IMR-90 (cell line): Measurements from ENCODE around the gene ABCA2. TPM values are rescaled to one million over a fixed set of nuclear protein-coding genes. Genes with fewer than 3 reads are reported as not detected.

Experiments
- ATAC-seq: fragments of 200-7000 bp; cut with Tn5 transposase; 2 replicates; pipeline ENCODE4 v1.9.1; 2020; ENCODE audit warnings: low read depth, mild to moderate bottlenecking, moderate library complexity
- BruUV-seq: library from RNA; stranded (reverse); fragments of 400-500 nt; replicated peaks from 2 replicates; lab custom pipeline; 2021; lab: Mats Ljungman, UMichigan
- CTCF ChIA-PET: fragments of 300-600 bp; formaldehyde crosslinking; extraction: SDS; loops from one replicate; lab custom pipeline; 2021; ENCODE audit warnings: antibody characterized with exemption; lab: Yijun Ruan, JAX
- POLR2A ChIA-PET: fragments of 300-600 bp; sonication (Branson Sonifier 250); formaldehyde crosslinking; loops from one replicate; lab custom pipeline; 2022; ENCODE audit warnings: antibody characterized with exemption; ENCODE audit not compliant: unreplicated experiment; lab: Charles Lee
- DNase-seq: peaks from one replicate; pipeline ENCODE4 v3.0.0; 2013
- H2AFZ ChIP-seq: replicated peaks from 2 replicates; pipeline ENCODE3; 2013; ENCODE audit warnings: low read length, mild to moderate bottlenecking; ENCODE audit not compliant: poor library complexity
- H2AK5ac ChIP-seq: 2 replicates; pipeline ENCODE4 v1.6.1; 2013; ENCODE audit warnings: low read depth, low read length, inconsistent platforms
- H2AK9ac ChIP-seq: replicated peaks from 2 replicates; pipeline ENCODE3; 2013; ENCODE audit warnings: mild to moderate bottlenecking, low read depth, low read length, moderate library complexity; ENCODE audit not compliant: poor library complexity
- H2BK120ac ChIP-seq: 2 replicates; pipeline ENCODE4 v1.6.1; 2013; ENCODE audit warnings: low read depth, low read length, inconsistent platforms
- H2BK15ac ChIP-seq: 3 replicates; pipeline ENCODE4 v1.6.1; 2013; ENCODE audit warnings: low read depth, low read length, inconsistent platforms
- H2BK20ac ChIP-seq: 2 replicates; pipeline ENCODE4 v1.6.1; 2013; ENCODE audit warnings: low read depth, mild to moderate bottlenecking, inconsistent platforms, low read length, moderate library complexity
- H2BK5ac ChIP-seq: 2 replicates; pipeline ENCODE4 v1.6.1; 2013; ENCODE audit warnings: mild to moderate bottlenecking, low read depth, low read length, inconsistent platforms; ENCODE audit not compliant: poor library complexity, severe bottlenecking
- H3K14ac ChIP-seq: replicated peaks from 2 replicates; pipeline ENCODE4 v1.6.1; 2013; ENCODE audit warnings: low read depth, low read length, inconsistent platforms
- H3K18ac ChIP-seq: 2 replicates; pipeline ENCODE4 v1.6.1; 2013; ENCODE audit warnings: low read depth, low read length, control low read depth
- H3K23ac ChIP-seq: 2 replicates; pipeline ENCODE4 v1.6.1; 2013; ENCODE audit warnings: low read depth, low read length, inconsistent platforms
- H3K27ac ChIP-seq: 2 replicates; pipeline ENCODE4 v1.5.1; 2013; ENCODE audit warnings: mild to moderate bottlenecking, control low read depth, low read length; ENCODE audit not compliant: insufficient read depth
- H3K27me3 ChIP-seq: 2 replicates; pipeline ENCODE4 v1.6.1; 2013; ENCODE audit warnings: low read length; ENCODE audit not compliant: control insufficient read depth, insufficient read depth
- H3K36me3 ChIP-seq: 2 replicates; pipeline ENCODE4 v1.6.1; 2013; ENCODE audit warnings: low read length, mixed read lengths; ENCODE audit not compliant: control insufficient read depth, insufficient read depth
- H3K4ac ChIP-seq: 2 replicates; pipeline ENCODE4 v1.6.1; 2013; ENCODE audit warnings: low read depth, low read length, inconsistent platforms
- H3K4me1 ChIP-seq: 2 replicates; pipeline ENCODE4 v1.6.1; 2013; ENCODE audit warnings: low read length, mixed read lengths; ENCODE audit not compliant: control insufficient read depth, insufficient read depth
- H3K4me2 ChIP-seq: 2 replicates; pipeline ENCODE4 v1.6.1; 2013; ENCODE audit warnings: low read depth, mild to moderate bottlenecking, control low read depth, low read length, moderate library complexity
- H3K4me3 ChIP-seq: 2 replicates; pipeline ENCODE4 v1.5.1; 2013; ENCODE audit warnings: low read depth, mild to moderate bottlenecking, control low read depth, low read length, moderate library complexity; ENCODE audit not compliant: insufficient read depth
- H3K56ac ChIP-seq: 2 replicates; pipeline ENCODE4 v1.6.1; 2013; ENCODE audit warnings: low read length, inconsistent platforms; ENCODE audit not compliant: insufficient read depth; ENCODE audit errors: extremely low read depth
- H3K79me1 ChIP-seq, 2 experiments: 2 replicates each; pipeline ENCODE4 v1.6.1; 2013; ENCODE audit warnings: low read length in 2 of 2, inconsistent platforms in 1 of 2, low read depth in 1 of 2
- H3K9ac ChIP-seq: 2 replicates; pipeline ENCODE4 v1.6.1; 2013; ENCODE audit warnings: low read depth, low read length, control low read depth
- H3K9me1 ChIP-seq: 2 replicates; pipeline ENCODE4 v1.6.1; 2013; ENCODE audit warnings: low read length, inconsistent platforms; ENCODE audit not compliant: insufficient read depth
- H3K9me3 ChIP-seq: 2 replicates; pipeline ENCODE4 v1.6.1; 2013; ENCODE audit warnings: low read length; ENCODE audit not compliant: control insufficient read depth, insufficient read depth
- H4K20me1 ChIP-seq: 2 replicates; pipeline ENCODE4 v1.6.1; 2013; ENCODE audit warnings: low read length, inconsistent platforms; ENCODE audit not compliant: insufficient read depth
- H4K5ac ChIP-seq: 2 replicates; pipeline ENCODE4 v1.6.1; 2013; ENCODE audit warnings: mild to moderate bottlenecking, low read depth, low read length, control low read depth
- H4K8ac ChIP-seq, 2 experiments: 2 replicates each; pipeline ENCODE4 v1.6.1; 2013; ENCODE audit warnings: low read depth in 2 of 2, low read length in 2 of 2, control low read depth in 1 of 2, inconsistent platforms in 1 of 2
- H4K91ac ChIP-seq: 2 replicates; pipeline ENCODE4 v1.6.1; 2013; ENCODE audit warnings: low read depth, low read length, inconsistent platforms; ENCODE audit not compliant: insufficient read depth
- ELK1 ChIP-seq: fragments of 150-350 bp; IDR thresholded peaks from 2 replicates; pipeline ENCODE4 v1.6.1; 2016; ENCODE audit warnings: low read depth, mild to moderate bottlenecking, low read length, moderate library complexity, borderline replicate concordance
- WGBS, 2 experiments: methylation state at CpG; one replicate each; pipeline versions ENCODE4 v1.1.5 to v1.1.7; 2013; ENCODE audit warnings: missing lambda C conversion rate in 2 of 2; ENCODE audit not compliant: insufficient read length in 1 of 2; ENCODE audit errors: extremely low coverage in 2 of 2; 5-methylcytosine and 5-hydroxymethylcytosine counted together
- dilution Hi-C: fragments of 300-500 bp; cut with HindIII; formaldehyde crosslinking; loops from one replicate; pipeline ENCODE4 v1.14.3; 2018; ENCODE audit warnings: low sequenced_read_pairs; ENCODE audit not compliant: unreplicated experiment
- in situ Hi-C: fragments of 300-500 bp; cut with MboI; formaldehyde crosslinking; loops from 3 replicates; pipeline ENCODE4 v1.14.3; 2019; ENCODE audit warnings: low sequenced_read_pairs, inconsistent platforms, mixed read lengths
- intact Hi-C: fragments of 100-400 bp; cut with micrococcal nuclease; formaldehyde crosslinking; loops from 2 replicates; pipeline ENCODE4 v1.10.0; 2022
- polyA plus RNA-seq, 3 experiments: library from polyadenylated mRNA; depleted of rRNA; stranded (reverse); fragments of >200 nt; gene quantifications; 2 replicates each; pipeline ENCODE4 v1.2.3, GENCODE V29; 2012; ENCODE audit warnings: low replicate concordance in 1 of 3
- total RNA-seq: library from RNA; depleted of rRNA; stranded (reverse); fragments of >200 nt; gene quantifications from 2 replicates; pipeline ENCODE4 v1.2.3, GENCODE V29; 2012

The ABCA2 gene
- total and polyA plus RNA-seq, 2 of the 4 experiments (the other 2 are of a cell fraction): 3.8 to 46.0 TPM

GRCh38 chr9:137042751-137043727, 15.0 kb upstream of the ABCA2 start:
- Histone ChIP-seq H4K20me1 (peaks cover 30% of the 10 kb centered on the region), H3K56ac (no peak overlapping the region), H3K36me3 (peaks cover 15% of the 10 kb centered on the region; the same call in 1 of the 2 replicates), H2BK20ac (no peak overlapping the region), H3K9me1 (no peaks in the 10 kb centered on the region), H3K4me2 (no peak overlapping the region), H3K9me3 (no peaks in the 10 kb centered on the region), H3K18ac (no peak overlapping the region), H3K23ac (no peak overlapping the region), H3K14ac (no peak overlapping the region), H2AK5ac (no peak overlapping the region), H2AFZ (no peak overlapping the region), H4K8ac (no peak overlapping the region), H2BK5ac (no peak overlapping the region), H2AK9ac (no peak overlapping the region), H3K27ac (no peak overlapping the region), H3K9ac (no peak overlapping the region), H2BK15ac (no peak overlapping the region), H3K4me3 (no peak overlapping the region), H3K79me1 (peaks cover 5 to 16% of the 10 kb centered on the region in 2 experiments; a peak in 3 of 4 replicates), H4K91ac (no peak overlapping the region), H3K4ac (no peak overlapping the region), H3K4me1 (peaks cover 11% of the 10 kb centered on the region), H2BK120ac (no peak overlapping the region), H4K5ac (no peak overlapping the region), H3K27me3 (peaks cover 9% of the 10 kb centered on the region; the same call in 1 of the 2 replicates)
- in situ Hi-C loops (no loop called here), intact Hi-C loops (no loop called here), dilution Hi-C loops (no loop called here)
- TF ChIP-seq ELK1: no peak
- ChIA-PET POLR2A (no interaction called here), CTCF (interaction anchor here (0.6 to 0.7 kb wide), 2 partner anchors 152 to 233 kb away, joined by 4 to 5 read pairs; no protein-coding TSS in a partner anchor)
- no TSS peak for BruUV-seq
- ATAC-seq: no peak
- no peak for DNase-seq
- 78% methylated on average over 13 of the region's 36 CpGs; no CpG with 5 or more reads in 1 of the 2 experiments for WGBS, 2 experiments
